DOHH2 (cell line): ENCODE measurements around the gene PWWP2A.

Experiments
- H3F3A ChIP-seq: fragments of 200-600 bp; sonication (generic), shearing (Covaris generic); 2 replicates; pipeline ENCODE4 v1.6.0; 2016; ENCODE audit warnings: antibody characterized with exemption, mild to moderate bottlenecking; ENCODE audit not compliant: control insufficient read depth, insufficient read depth
- H3K27ac ChIP-seq: fragments of 200-600 bp; sonication (generic); 2 replicates; pipeline ENCODE4 v1.5.1; 2014; ENCODE audit warnings: low read depth, mild to moderate bottlenecking, low read length, moderate library complexity
- H3K27me3 ChIP-seq: fragments of 200-600 bp; sonication (generic); 2 replicates; pipeline ENCODE4 v1.6.1; 2014; ENCODE audit warnings: mild to moderate bottlenecking, low read length, mixed read lengths; ENCODE audit not compliant: control insufficient read depth
- H3K36me3 ChIP-seq: fragments of 200-600 bp; sonication (generic); 2 replicates; pipeline ENCODE4 v1.6.1; 2014; ENCODE audit warnings: mild to moderate bottlenecking, low read length, moderate library complexity, mixed read lengths; ENCODE audit not compliant: control insufficient read depth
- H3K4me1 ChIP-seq: fragments of 200-600 bp; sonication (generic); 2 replicates; pipeline ENCODE4 v1.6.1; 2014; ENCODE audit warnings: mild to moderate bottlenecking, low read length, mixed read lengths; ENCODE audit not compliant: control insufficient read depth
- H3K4me2 ChIP-seq: fragments of 200-600 bp; sonication (generic); 2 replicates; pipeline ENCODE4 v1.6.0; 2014; ENCODE audit warnings: mild to moderate bottlenecking, low read length, moderate library complexity
- H3K4me3 ChIP-seq: fragments of 200-600 bp; sonication (generic); 2 replicates; pipeline ENCODE4 v1.5.1; 2014; ENCODE audit warnings: mild to moderate bottlenecking, low read length, mixed read lengths
- H3K79me2 ChIP-seq: fragments of 200-600 bp; sonication (generic); 2 replicates; pipeline ENCODE4 v1.6.1; 2014; ENCODE audit warnings: mild to moderate bottlenecking, low read length, mixed read lengths; ENCODE audit not compliant: control insufficient read depth
- H3K9me2 ChIP-seq: fragments of 200-600 bp; sonication (generic); replicated peaks from 2 replicates; pipeline ENCODE4 v1.6.1; 2014; ENCODE audit warnings: mild to moderate bottlenecking, low read length, mixed read lengths; ENCODE audit not compliant: control insufficient read depth
- H3K9me3 ChIP-seq: fragments of 200-600 bp; sonication (generic); 2 replicates; pipeline ENCODE4 v1.6.1; 2014; ENCODE audit warnings: antibody characterized with exemption, low read length, mixed read lengths; ENCODE audit not compliant: control insufficient read depth, insufficient read depth
- H4K20me1 ChIP-seq: fragments of 200-600 bp; sonication (generic); 2 replicates; pipeline ENCODE4 v1.6.0; 2014; ENCODE audit warnings: low read depth, mild to moderate bottlenecking, antibody characterized with exemption, low read length, moderate library complexity; ENCODE audit not compliant: control insufficient read depth, insufficient read depth
- EZH2phosphoT487 ChIP-seq: fragments of 200-600 bp; sonication (generic); IDR thresholded peaks from 2 replicates; pipeline ENCODE4 v1.6.1; 2017; ENCODE audit warnings: borderline replicate concordance, mild to moderate bottlenecking, antibody characterized with exemption, low read length, moderate library complexity, mixed read lengths
- TF ChIP-seq, protein P1 (sequence below): fragments of 200-600 bp; sonication (generic); IDR thresholded peaks from one replicate; pipeline ENCODE4 v1.5.1; 2014; ENCODE audit warnings: antibody characterized with exemption, mild to moderate bottlenecking, low read depth, low read length; ENCODE audit not compliant: poor library complexity, severe bottlenecking

Gene PWWP2A

DNA sequence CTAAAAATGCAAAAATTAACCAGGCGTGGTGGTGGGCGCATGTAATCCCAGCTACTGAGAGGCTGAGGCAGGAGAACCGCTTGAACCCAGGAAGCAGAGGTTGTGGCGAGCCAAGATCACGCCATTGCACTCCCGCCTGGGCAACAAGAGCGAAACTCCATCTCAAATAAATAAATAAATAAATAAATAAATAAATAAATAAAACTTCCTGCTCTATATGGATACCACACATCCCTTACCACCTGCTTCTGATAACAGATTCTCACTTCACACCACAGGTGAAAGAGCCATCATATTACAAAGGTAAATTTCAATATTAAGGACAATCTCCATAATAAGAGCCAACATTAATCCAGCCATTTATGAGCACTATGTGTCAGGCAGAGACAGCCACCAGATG is 9.4 kb upstream of the PWWP2A start:
- Histone ChIP-seq H3K4me1 (no peaks in the 10 kb centered on the region), H3K27me3 (no peaks in the 10 kb centered on the region), H3K79me2 (no peaks in the 10 kb centered on the region), H3K36me3 (no peaks in the 10 kb centered on the region), H3K4me2 (no peak overlapping the region), H3K9me3 (no peaks in the 10 kb centered on the region), H3K27ac (no peak overlapping the region), H3K9me2 (no peaks in the 10 kb centered on the region), H3K4me3 (no peak overlapping the region), H4K20me1 (no peaks in the 10 kb centered on the region), H3F3A (no peaks in the 10 kb centered on the region)
- no peak for TF ChIP-seq EZH2phosphoT487
- TF ChIP-seq, protein P1, sequence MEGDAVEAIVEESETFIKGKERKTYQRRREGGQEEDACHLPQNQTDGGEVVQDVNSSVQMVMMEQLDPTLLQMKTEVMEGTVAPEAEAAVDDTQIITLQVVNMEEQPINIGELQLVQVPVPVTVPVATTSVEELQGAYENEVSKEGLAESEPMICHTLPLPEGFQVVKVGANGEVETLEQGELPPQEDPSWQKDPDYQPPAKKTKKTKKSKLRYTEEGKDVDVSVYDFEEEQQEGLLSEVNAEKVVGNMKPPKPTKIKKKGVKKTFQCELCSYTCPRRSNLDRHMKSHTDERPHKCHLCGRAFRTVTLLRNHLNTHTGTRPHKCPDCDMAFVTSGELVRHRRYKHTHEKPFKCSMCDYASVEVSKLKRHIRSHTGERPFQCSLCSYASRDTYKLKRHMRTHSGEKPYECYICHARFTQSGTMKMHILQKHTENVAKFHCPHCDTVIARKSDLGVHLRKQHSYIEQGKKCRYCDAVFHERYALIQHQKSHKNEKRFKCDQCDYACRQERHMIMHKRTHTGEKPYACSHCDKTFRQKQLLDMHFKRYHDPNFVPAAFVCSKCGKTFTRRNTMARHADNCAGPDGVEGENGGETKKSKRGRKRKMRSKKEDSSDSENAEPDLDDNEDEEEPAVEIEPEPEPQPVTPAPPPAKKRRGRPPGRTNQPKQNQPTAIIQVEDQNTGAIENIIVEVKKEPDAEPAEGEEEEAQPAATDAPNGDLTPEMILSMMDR = no peak

DNA sequence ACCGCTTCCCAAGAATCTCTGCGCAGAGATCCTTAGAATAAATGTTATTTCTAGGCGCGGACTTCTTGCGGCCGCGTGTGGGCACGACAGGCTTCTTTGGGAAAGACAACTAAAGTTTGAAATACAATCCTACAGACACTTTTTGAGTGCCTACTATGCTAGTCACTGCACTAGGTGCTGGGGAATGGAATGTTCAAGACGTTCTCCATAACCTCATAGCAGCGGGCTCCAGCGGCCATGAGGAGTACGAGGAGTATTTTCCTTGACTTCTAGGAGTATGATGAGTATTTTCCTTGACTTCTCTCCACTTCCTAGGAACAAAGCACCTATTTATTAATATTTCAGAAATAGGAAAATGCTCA is 636 bp upstream of the PWWP2A start:
- Histone ChIP-seq H4K20me1 (no peaks in the 10 kb centered on the region), H3K27ac (no peak overlapping the region), H3K79me2 (peaks cover 31% of the 10 kb centered on the region), H3K4me1 (peaks cover 14% of the 10 kb centered on the region), H3K4me3 (peak overlapping the region; percentile 58), H3K9me2 (no peaks in the 10 kb centered on the region), H3K9me3 (no peaks in the 10 kb centered on the region), H3K36me3 (peaks cover 22% of the 10 kb centered on the region), H3K4me2 (peak overlapping the region; percentile 58), H3F3A (no peaks in the 10 kb centered on the region), H3K27me3 (no peaks in the 10 kb centered on the region)
- TF ChIP-seq, protein P1 = no peak
- TF ChIP-seq EZH2phosphoT487 = no peak

DNA sequence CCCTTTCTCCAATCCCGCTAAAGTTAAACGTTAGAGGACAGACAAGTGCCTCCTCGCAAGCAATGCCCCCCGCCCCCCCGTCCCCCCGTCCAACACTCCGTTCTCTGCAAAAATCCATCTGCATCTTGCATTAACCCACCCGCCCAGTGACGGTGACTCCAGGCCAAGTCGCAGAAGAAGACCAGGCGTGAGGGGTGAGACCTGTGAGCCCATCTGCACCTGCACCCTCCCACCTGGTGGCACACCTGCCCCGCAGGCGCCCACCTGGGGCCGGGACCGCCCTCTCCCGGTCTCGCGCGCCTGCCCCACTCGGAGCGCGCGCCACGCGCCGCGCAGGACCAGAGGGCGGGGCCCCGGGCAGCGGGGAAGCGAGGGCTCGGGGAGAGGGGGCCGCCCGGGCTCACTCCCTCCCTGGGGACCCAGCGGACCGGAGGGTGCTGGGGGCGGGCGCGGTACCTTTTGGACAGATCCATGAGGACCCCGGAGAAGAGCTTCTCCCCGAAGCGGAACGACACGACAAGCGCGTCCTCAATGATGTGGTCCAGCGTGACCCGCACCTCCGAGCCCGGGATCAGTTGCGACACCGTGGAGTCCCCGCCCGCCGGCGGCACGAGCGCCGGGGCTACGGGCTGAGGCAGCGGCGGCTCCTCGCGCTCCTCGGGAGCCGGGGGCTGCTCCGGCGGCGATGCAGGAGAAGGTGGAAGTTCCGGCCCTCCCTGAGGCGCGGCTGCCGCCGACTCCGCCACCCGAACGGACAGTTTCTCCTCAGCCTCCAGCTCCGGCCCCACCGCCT is 705 bp downstream of the PWWP2A start:
- peak overlapping the region; percentile 66 for H3K4me2 ChIP-seq
- H3F3A ChIP-seq = no peaks in the 10 kb centered on the region
- H3K4me1 ChIP-seq = peaks cover 14% of the 10 kb centered on the region
- peaks cover 39% of the 10 kb centered on the region for H3K79me2 ChIP-seq
- H3K27me3 ChIP-seq = no peaks in the 10 kb centered on the region
- H3K9me2 ChIP-seq = no peaks in the 10 kb centered on the region
- H3K27ac ChIP-seq = peak overlapping the region; percentile 71
- H3K4me3 ChIP-seq = peak overlapping the region; percentile 76
- H4K20me1 ChIP-seq = no peaks in the 10 kb centered on the region
- TF ChIP-seq, protein P1 = no peak
- no peak for TF ChIP-seq EZH2phosphoT487
- H3K9me3 ChIP-seq = no peaks in the 10 kb centered on the region
- peaks cover 31% of the 10 kb centered on the region for H3K36me3 ChIP-seq
